Uterus (tissue), 4 donors: Measurements from ENCODE around the gene ANAPC15. TPM values are rescaled to one million over a fixed set of nuclear protein-coding genes. Genes with fewer than 3 reads are reported as not detected.

Source experiments
- DNase-seq, 2 donors: peaks; one replicate each; pipeline ENCODE4 v3.0.0-alpha.2; 2019 to 2020
- H3K27ac ChIP-seq, 2 donors: fragments of 200-600 bp; sonication (generic); 1 replicate in 1 of 2; 2 replicates in 1 of 2; pipeline ENCODE4 v1.5.1; 2016 to 2018
- H3K27me3 ChIP-seq, 2 donors: fragments of 200-600 bp; sonication (generic); one replicate each; pipeline ENCODE4 v1.5.1; 2018 to 2019; ENCODE audit warnings: control low read depth in 1 of 2
- H3K36me3 ChIP-seq, 2 donors: fragments of 200-600 bp; sonication (generic); one replicate each; pipeline ENCODE4 v1.5.1; 2019; ENCODE audit warnings: control low read depth in 1 of 2
- H3K4me1 ChIP-seq, 2 donors: fragments of 200-600 bp; sonication (generic); one replicate each; pipeline ENCODE4 v1.5.1; 2018 to 2019; ENCODE audit warnings: control low read depth in 1 of 2
- H3K4me3 ChIP-seq, 2 donors: fragments of 200-600 bp; sonication (generic); 1 replicate in 1 of 2; 2 replicates in 1 of 2; pipeline ENCODE4 v1.5.1; 2018 to 2019; ENCODE audit warnings: mild to moderate bottlenecking in 1 of 2
- H3K9me3 ChIP-seq, 2 donors: fragments of 200-600 bp; sonication (generic); one replicate each; pipeline ENCODE4 v1.5.1; 2019; ENCODE audit warnings: control low read depth in 1 of 2
- CTCF ChIP-seq, 4 experiments: fragments of 200-600 bp in 2 of 4; fragments of 450-650 bp in 2 of 4; sonication (generic) in 2 of 4; IDR thresholded peaks; one replicate each; pipeline ENCODE4 v1.5.1; 2016 to 2019; ENCODE audit warnings: antibody characterized with exemption in 4 of 4, mild to moderate bottlenecking in 2 of 4, moderate library complexity in 1 of 4
- POLR2A ChIP-seq, 2 donors: fragments of 450-650 bp; IDR thresholded peaks; one replicate each; pipeline ENCODE4 v1.6.1; 2016; ENCODE audit warnings: antibody characterized with exemption in 2 of 2, mild to moderate bottlenecking in 1 of 2, moderate library complexity in 1 of 2
- intact Hi-C: fragments of 100-400 bp; cut with DNase I; formaldehyde crosslinking; loops from one replicate; pipeline ENCODE4 v1.15.1; 2023; ENCODE audit warnings: low total_unique reads
- total RNA-seq, 4 donors: library from RNA; depleted of rRNA in 3 of 4; stranded (reverse); fragments of >200 nt in 3 of 4; gene quantifications; one replicate each; pipeline versions ENCODE4 v1.1.0 to v1.2.4, GENCODE V29; 2014 to 2023
- donor health status: DM: yes; HTN: yes; CAD: no.

The ANAPC15 gene
- total RNA-seq, 4 donors from 2014 or later, result 6.5 to 56.9 (median 20.7) TPM

- DNase-seq, result no peak
- Histone ChIP-seq H3K9me3 (no peaks in the 10 kb centered on the region), H3K27ac (peak overlapping the region; percentile 90 to 97), H3K4me3 (peak overlapping the region; percentile 44 to 77), H3K36me3 (no peaks in the 10 kb centered on the region), H3K27me3 (no peaks in the 10 kb centered on the region), H3K4me1 (peaks cover 0 to 11% of the 10 kb centered on the region in 2 donors)
- intact Hi-C loops, result no loop called here
- no peak for TF ChIP-seq POLR2A (IDR thresholded peaks at IDR 0.05)
- TF ChIP-seq CTCF (IDR thresholded peaks at IDR 0.05), result peak in 1 of 4 experiments; percentile 2
Measured at GRCh38 chr11:72103754-72104167, 8.7 kb downstream of the ANAPC15 start.

- intact Hi-C loops, result no loop called here
- peak; percentile 99 to 100 for DNase-seq
- peak within 1 kb of the TSS; percentile 90 to 97 for H3K27ac ChIP-seq
- H3K4me1 ChIP-seq, result peaks cover 0 to 11% of the 10 kb centered on the region in 2 donors
- H3K27me3 ChIP-seq, result no peaks in the 10 kb centered on the region
- peak within 1 kb of the TSS; percentile 71 to 77 for H3K4me3 ChIP-seq
- H3K36me3 ChIP-seq, result no peaks in the 10 kb centered on the region
- TF ChIP-seq POLR2A (IDR thresholded peaks at IDR 0.05) (peak; percentile 46 to 76), CTCF (IDR thresholded peaks at IDR 0.05) (peak in 3 of 4 experiments; percentile 44 to 71 (median 44))
- H3K9me3 ChIP-seq, result no peaks in the 10 kb centered on the region
Measured at GRCh38 chr11:72102946-72103753, 9.3 kb downstream of the ANAPC15 start, which contains the start of gene LAMTOR1. LAMTOR1 (minus strand) TSS chr11:72103297; CDS start chr11:72103224, 73 bp downstream.

GRCh38 chr11:72102631-72102945 is 9.9 kb downstream of the ANAPC15 start:
- H3K36me3 ChIP-seq, result no peaks in the 10 kb centered on the region
- no peak for DNase-seq
- no peaks in the 10 kb centered on the region for H3K27me3 ChIP-seq
- intact Hi-C loops, result no loop called here
- peak overlapping the region; percentile 90 to 97 for H3K27ac ChIP-seq
- TF ChIP-seq CTCF (IDR thresholded peaks at IDR 0.05) (no peak), POLR2A (IDR thresholded peaks at IDR 0.05) (no peak)
- H3K9me3 ChIP-seq, result no peaks in the 10 kb centered on the region
- H3K4me3 ChIP-seq, result peak overlapping the region; percentile 71 to 77
- H3K4me1 ChIP-seq, result peaks cover 0 to 11% of the 10 kb centered on the region in 2 donors

GRCh38 chr11:72102162-72102561 is 10.3 kb downstream of the ANAPC15 start:
- Histone ChIP-seq H3K27me3 (no peaks in the 10 kb centered on the region), H3K36me3 (no peaks in the 10 kb centered on the region), H3K27ac (peak overlapping the region; percentile 90 to 97), H3K4me3 (peak overlapping the region; percentile 71 to 77), H3K9me3 (no peaks in the 10 kb centered on the region), H3K4me1 (peaks cover 0 to 11% of the 10 kb centered on the region in 2 donors)
- TF ChIP-seq POLR2A (IDR thresholded peaks at IDR 0.05), result no peak
- TF ChIP-seq CTCF (IDR thresholded peaks at IDR 0.05), result no peak
- intact Hi-C loops, result no loop called here
- DNase-seq, result no peak

GRCh38 chr11:72100462-72100861 is 12.0 kb downstream of the ANAPC15 start:
- intact Hi-C loops, result no loop called here

More at GRCh38 chr11:72100462-72100861, 12.0 kb downstream of the ANAPC15 start:
- H3K27ac ChIP-seq, result no peak overlapping the region
- no peak for DNase-seq
- H3K9me3 ChIP-seq, result no peaks in the 10 kb centered on the region
- peaks cover 0 to 11% of the 10 kb centered on the region in 2 donors for H3K4me1 ChIP-seq
- H3K4me3 ChIP-seq, result no peak overlapping the region
- TF ChIP-seq POLR2A (IDR thresholded peaks at IDR 0.05), result no peak
- H3K27me3 ChIP-seq, result no peaks in the 10 kb centered on the region
- no peaks in the 10 kb centered on the region for H3K36me3 ChIP-seq
